GM18505 (cell line): Measurements from ENCODE around the gene SEMA6C.
"Not testable (repeated sequence)": the region's sequence is repeated elsewhere in the genome, so short reads cannot be mapped to it uniquely, and the experiment has no call there.

Experiments
- ATAC-seq: cut with Tn5 transposase; IDR thresholded peaks from one replicate; pipeline ENCODE4 v1.9.1; 2021; ENCODE audit not compliant: unreplicated experiment
- POLR2A ChIP-seq: IDR thresholded peaks from 4 replicates; pipeline ENCODE4 v1.6.1; 2011; ENCODE audit warnings: borderline replicate concordance; ENCODE audit not compliant: insufficient read depth, insufficient read length; ENCODE audit errors: extremely low read depth

SEMA6C gene, protein sequence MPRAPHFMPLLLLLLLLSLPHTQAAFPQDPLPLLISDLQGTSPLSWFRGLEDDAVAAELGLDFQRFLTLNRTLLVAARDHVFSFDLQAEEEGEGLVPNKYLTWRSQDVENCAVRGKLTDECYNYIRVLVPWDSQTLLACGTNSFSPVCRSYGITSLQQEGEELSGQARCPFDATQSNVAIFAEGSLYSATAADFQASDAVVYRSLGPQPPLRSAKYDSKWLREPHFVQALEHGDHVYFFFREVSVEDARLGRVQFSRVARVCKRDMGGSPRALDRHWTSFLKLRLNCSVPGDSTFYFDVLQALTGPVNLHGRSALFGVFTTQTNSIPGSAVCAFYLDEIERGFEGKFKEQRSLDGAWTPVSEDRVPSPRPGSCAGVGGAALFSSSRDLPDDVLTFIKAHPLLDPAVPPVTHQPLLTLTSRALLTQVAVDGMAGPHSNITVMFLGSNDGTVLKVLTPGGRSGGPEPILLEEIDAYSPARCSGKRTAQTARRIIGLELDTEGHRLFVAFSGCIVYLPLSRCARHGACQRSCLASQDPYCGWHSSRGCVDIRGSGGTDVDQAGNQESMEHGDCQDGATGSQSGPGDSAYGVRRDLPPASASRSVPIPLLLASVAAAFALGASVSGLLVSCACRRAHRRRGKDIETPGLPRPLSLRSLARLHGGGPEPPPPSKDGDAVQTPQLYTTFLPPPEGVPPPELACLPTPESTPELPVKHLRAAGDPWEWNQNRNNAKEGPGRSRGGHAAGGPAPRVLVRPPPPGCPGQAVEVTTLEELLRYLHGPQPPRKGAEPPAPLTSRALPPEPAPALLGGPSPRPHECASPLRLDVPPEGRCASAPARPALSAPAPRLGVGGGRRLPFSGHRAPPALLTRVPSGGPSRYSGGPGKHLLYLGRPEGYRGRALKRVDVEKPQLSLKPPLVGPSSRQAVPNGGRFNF

DNA sequence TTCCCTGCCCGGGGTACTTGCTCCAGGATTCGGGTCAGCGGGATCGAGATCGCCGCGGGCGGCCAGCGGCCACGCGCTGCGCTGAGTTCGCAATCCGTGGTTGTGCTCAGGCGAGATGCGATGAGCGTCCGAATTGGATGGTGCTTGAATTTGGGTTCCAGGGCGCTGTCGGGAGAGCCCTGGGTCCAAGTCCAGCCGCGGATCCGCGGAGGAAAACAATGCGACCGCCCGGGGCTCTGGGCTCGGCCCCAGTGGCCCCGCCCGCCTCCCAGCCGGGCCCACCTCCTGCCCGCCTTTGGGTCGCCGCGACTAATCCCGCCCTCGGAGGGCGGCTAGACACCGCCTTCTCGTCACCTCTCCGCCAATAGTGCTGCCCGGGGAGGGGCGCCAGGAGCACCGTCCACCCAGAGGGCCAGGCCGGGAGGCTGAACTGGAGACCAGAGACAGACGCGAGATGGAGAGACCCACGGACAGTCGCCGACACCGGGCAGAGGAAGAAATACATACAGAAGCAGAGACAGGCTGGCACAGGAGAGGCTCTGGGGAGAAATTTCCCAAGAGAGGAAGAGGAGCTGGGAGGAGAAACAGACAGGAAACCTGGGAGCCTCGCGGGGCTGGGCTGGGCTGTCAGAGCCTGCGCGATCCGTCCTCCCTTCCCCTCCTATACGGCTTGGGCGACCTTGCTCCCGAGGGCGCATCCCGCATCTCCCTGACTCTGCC is at the start of gene SEMA6C:
Gene SEMA6C, minus strand, starts transcription at position 220 of the 720 bp plus-strand sequence. CDS start 4,010 bp downstream, outside the sequence.
- peak; percentile 92 for ATAC-seq
- TF ChIP-seq POLR2A, result peak; percentile 35

DNA sequence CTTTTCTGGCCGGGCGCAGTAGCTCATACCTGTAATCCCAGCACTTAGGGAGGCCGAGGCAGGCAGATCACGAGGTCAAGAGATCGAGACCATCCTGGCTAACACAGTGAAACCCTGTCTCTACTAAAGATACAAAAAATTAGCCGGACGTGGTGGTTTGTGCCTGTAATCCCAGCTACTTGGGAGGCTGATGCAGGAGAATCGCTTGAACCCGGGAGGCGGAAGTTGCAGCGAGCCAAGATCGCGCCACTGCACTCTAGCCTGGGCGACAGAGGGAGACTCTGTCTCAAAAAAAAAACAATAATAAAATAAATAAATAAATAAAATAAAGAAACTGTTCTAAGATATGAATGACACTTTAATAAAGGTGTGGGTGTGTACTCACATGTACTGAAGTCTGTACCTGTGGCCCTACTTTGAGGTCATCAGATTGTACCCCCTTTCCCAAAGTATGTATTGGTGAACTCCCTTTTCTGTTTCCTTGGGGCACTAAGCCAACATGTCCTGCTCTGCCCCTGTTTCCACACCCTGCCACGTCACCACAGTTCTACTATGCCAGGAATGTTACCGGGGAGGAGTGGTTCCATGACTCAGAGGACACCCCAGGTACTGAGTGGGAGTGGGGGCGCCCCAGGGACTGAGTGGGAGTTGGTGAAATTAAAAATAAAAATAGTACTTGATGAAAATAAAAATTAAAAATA is 48.6 kb upstream of the SEMA6C start:
- not testable (repeated sequence) for ATAC-seq

DNA sequence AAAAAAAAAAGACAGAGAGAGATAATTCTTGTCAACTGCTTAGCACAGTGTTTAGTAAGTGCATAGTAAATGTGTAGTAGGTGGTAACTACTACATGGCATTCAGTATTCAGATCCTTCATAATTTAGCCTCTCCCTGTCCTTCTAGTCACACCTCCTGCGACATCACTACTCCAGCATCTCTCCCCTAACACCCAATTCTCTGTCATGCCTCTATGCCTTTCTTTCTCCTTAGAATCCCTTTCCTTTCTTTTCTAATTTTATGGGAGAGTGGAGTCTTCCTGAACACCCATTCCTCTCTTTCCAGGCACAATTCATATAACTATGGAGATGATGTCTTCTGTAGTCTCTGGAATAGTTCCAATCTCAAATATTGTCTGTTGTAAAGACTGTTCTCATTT is 47.4 kb upstream of the SEMA6C start:
- ATAC-seq, result no peak
- TF ChIP-seq POLR2A, result no peak

DNA sequence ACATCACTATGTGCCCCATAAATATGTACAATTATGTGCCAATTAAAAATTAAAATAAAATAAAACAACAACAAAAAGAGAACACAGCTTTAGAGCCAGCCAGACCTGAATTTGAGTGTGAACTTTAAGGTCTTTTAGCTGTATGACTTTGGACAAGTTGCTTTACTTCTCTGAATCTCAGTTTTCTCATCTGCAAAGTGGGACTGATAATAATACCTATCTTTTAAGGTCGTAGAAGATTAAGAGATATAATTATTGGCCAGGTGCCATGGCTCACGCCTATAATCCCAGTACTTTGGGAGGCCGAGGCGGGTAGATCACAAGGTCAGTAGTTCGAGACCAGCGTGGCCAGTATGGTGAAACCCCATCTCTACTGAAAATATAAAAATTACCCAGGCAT is 46.9 kb upstream of the SEMA6C start:
- no peak for ATAC-seq
- TF ChIP-seq POLR2A, result no peak

DNA sequence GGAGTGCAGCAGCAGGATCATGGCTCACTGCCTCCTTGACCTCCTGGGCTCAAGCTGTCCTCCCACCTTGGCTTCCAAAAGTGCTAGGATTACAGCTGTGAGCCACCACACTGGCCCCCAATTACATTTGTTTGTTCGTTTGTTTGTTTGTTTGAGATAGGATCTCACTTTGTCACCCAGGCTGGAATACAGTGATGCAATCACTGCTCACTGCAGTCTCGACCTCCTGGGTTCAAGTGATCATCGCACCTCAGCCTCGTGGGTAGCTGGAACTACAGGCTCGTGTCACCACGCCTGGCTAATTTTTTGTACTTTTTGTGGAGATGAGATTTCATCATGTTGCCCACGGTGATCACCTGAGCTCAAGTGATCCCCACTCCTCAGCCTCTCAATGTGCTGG is 45.6 kb upstream of the SEMA6C start:
- no peak for TF ChIP-seq POLR2A
- no peak for ATAC-seq

DNA sequence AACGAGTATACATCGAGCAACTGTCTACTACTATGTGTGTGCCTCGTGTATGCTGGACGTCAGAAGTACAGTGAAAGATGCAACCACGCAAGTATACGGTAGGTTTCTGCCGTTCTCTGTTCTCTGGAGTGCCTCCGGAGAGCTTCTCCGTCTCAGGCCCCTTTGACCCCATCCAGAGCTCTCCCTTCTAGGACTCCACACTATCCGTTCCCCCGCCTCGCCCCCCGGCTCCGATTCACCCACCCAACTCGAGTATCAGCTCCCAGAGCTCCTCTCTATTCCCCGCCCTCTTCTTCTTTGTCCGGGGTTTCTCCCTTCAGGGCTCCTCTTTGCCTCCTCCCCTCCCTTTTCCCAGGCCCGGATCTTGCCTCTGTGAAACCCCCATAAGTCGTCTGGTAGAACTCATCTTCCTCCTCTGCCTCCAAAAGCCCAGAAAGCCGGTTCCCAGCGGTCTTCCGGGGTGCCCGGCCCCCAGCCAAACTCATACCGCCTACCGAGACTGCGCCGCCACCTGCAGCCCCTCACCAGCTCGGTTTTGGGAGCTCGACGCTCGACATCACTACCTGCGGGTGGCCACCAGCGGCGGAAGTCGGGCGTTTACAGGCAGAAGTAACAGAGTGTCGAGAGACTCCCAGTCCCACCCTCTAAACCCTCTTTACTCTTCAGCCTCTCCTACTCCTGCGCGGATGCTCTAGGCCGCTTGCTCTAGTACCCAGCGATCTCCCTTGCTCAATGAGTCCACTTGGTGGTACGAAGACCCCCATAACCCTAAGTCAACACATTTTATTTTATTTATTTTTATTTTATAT is 43.4 kb upstream of the SEMA6C start, which contains the start of gene VPS72:
Gene VPS72, minus strand, starts transcription at position 561 of the 809 bp plus-strand sequence. Its CDS starts 76 bp downstream, at position 485.
- TF ChIP-seq POLR2A, result peak; percentile 90
- peak; percentile 89 for ATAC-seq

DNA sequence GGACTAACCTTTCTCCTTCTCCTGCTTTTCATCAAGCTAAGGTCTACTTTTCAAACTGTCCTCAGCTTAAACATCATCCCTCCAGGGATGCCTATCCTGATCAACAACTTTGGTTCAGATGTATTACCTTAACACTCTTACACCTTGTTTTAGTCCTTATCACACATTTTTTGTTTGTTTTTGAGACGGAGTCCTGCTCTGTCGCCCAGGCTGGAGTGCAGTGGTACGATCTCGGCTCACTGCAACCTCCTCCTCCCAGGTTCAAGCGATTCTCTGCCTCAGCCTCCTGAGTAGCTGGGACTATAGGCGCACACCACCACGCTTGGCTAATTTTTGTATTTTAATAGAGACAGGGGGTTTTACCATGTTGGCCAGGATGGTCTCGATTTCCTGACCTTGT is 42.2 kb upstream of the SEMA6C start:
- ATAC-seq, result not testable (repeated sequence)

DNA sequence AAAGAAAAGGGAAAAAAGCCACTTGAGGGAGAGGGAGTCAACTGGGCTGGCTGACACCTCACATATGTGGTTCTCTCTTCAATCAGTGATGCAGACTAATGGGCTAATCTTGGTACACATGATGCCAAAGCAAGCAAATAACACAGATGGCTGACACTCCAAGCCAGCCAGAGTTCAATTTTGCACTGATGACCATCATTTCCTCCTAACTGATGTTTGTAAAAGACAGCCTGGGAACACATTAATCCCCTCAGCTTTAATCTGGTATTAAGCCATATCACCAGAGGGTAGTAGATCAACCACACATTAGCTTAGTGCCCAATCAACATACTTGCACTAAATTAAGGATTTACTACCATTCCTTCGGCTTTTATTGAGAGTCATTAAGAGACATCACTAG is 40.8 kb upstream of the SEMA6C start:
- no peak for ATAC-seq
- TF ChIP-seq POLR2A, result no peak

DNA sequence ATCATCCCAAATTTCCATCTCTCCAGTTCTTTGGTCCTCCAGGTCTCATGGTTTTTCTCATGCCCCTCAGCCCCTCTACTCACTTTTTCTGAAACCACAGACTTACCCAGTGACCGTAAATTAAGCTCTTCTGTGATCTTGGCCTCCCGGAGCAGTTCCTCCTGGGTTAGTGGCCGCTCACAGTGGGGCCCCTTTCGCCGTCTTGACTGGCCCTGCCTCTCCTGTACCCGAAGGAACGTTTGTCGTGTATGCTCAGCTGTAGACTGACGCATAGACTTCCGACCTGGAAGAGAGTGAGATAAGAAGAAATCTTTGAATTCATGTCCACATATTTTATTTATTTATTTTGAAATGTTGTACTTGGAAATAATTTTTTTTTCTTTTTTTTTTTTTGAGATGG is 37.8 kb upstream of the SEMA6C start:
- no peak for ATAC-seq
- TF ChIP-seq POLR2A, result no peak

DNA sequence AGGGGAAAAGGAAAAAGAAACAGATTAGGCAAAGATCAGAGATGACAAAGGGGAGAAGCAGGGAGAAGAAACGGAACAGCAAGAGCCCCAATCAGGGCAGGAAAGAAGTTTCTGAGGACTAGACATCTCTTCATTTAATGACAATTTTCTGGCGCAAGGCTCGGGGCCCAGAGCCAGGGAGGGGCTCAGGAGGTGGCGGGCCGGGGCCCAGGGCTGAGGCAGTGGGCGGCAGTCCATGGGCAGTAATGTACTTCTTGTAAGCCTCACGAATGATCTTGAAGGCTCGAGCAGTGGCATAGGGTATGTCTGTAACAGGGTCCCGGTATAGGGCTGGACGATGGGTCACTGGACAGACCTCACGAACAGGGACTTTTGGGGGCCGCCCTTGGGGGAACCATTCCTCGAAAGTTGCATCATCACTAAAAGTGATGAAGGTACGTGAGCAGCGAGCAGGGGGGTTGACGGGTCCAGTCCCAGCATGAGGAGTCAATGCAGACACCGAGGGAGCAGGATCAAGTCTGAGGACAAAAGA is 30.1 kb upstream of the SEMA6C start:
- ATAC-seq, result no peak
- no peak for TF ChIP-seq POLR2A

DNA sequence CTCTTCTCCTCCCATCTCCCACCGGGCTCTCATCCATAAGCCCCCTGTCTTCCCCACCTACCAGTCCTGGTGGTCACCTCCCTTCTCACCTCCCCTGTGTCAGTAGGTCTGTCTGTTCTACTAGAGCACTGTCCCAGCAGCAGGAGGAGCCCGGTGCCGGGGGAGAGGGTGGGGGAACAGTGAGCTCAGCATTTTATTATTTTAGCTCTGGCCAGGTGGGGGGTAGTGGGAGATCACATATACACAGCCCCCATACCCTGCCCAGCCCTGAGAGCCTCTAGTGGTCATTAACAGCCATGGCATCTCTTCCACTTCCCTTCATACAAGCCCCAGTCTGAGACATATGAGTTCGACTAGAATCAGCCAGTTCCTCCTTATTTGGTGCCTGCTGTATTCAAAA is 29.4 kb upstream of the SEMA6C start, which contains the start of gene TMOD4:
Gene TMOD4, minus strand, starts transcription at position 119 of the 400 bp plus-strand sequence. CDS start 1,106 bp downstream, outside the sequence.
- no peak for ATAC-seq
- TF ChIP-seq POLR2A, result no peak
